Measurements from ENCODE around the gene ZNF441. TPM values are rescaled to one million over a fixed set of nuclear protein-coding genes. Genes with fewer than 3 reads are reported as not detected.

Gene ZNF441
- total RNA-seq, 1 experiment from 2014 or later, result 0.85 TPM

DNA sequence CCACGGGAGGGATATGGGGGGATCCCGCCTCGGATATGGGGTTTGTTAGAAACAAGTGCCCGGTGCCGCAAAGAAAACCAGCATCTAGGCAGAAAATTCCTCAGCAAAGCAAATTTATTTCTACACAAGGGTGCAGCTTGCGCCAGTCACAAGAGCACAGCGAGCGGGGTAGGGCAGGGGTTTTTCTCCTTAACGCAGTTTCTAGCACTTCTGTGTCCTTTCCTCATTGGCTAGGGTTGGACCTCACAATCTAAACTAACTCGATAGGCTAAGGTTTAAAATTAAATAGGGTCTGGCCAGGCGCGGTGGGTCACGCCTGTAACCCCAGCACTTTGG is 47.9 kb downstream of the ZNF441 start:
- Histone ChIP-seq H4K8ac (replicated peaks; ENCODE audit: insufficient read length, low read depth, low read length) (no peak overlapping the region), H2AFZ (ENCODE audit: low read length) (no peak overlapping the region), H2BK12ac (ENCODE audit: insufficient read length, low read depth, low read length) (no peak overlapping the region), H4K20me1 (ENCODE audit: control insufficient read depth, insufficient read depth, insufficient read length) (no peaks in the 10 kb centered on the region), H2AK5ac (ENCODE audit: insufficient read length, low read length) (no peak overlapping the region), H2BK5ac (ENCODE audit: insufficient read length, low read length) (no peak overlapping the region), H3K4ac (ENCODE audit: low read depth, low read length) (no peak overlapping the region), H4K5ac (ENCODE audit: insufficient read length, low read depth, low read length) (no peak overlapping the region), H2BK15ac (ENCODE audit: low read depth, low read length) (no peak overlapping the region), H3K4me2 (ENCODE audit: insufficient read depth, insufficient read length, low read length) (peak overlapping the region; percentile 46), H3K79me2 (ENCODE audit: insufficient read depth, low read length) (no peaks in the 10 kb centered on the region), H2BK120ac (ENCODE audit: low read depth, low read length, poor library complexity, severe bottlenecking) (no peak overlapping the region), H4K91ac (ENCODE audit: insufficient read length, low read depth, low read length) (no peak overlapping the region), H3K23me2 (ENCODE audit: insufficient read length, low read depth, low read length, poor library complexity, severe bottlenecking) (peaks cover 4% of the 10 kb centered on the region), H3K56ac (ENCODE audit: insufficient read length, low read depth, low read length) (no peak overlapping the region), H3K18ac (ENCODE audit: insufficient read length, low read depth, low read length) (no peak overlapping the region), H3K79me1 (ENCODE audit: insufficient read depth, low read depth, low read length, poor library complexity, severe bottlenecking) (no peaks in the 10 kb centered on the region), H2BK20ac (ENCODE audit: low read depth, low read length, poor library complexity, severe bottlenecking) (no peak overlapping the region), H3K14ac (ENCODE audit: insufficient read depth, low read length) (no peak overlapping the region), H3T11ph (ENCODE audit: low read length) (no peak overlapping the region), H3K27me3 (ENCODE audit: insufficient read depth, low read length) (peaks cover 8% of the 10 kb centered on the region; the same call in 1 of the 2 replicates), H3K4me1 (ENCODE audit: insufficient read depth, low read length) (no peaks in the 10 kb centered on the region), H3K23ac (ENCODE audit: insufficient read length, low read depth, low read length) (no peak overlapping the region), H3K9me3 (ENCODE audit: control insufficient read depth, low read depth, low read length) (no peaks in the 10 kb centered on the region), H3K9ac (ENCODE audit: extremely low read depth, insufficient read length, low read length) (peak overlapping the region; percentile 68), H3K27ac (ENCODE audit: insufficient read length, low read depth, low read length) (no peak overlapping the region)
- Mint-ChIP-seq H3K4me3 (peak overlapping the region; percentile 70 to 94), H3K27ac (no peak overlapping the region), H3K4me1 (peaks cover 5 to 9% of the 10 kb centered on the region in 2 experiments), H3K27me3 (ENCODE audit: low read depth) (peaks cover 72% of the 10 kb centered on the region), H3K9me3 (peaks cover 4% of the 10 kb centered on the region in 2 experiments; a peak in 3 of 5 replicates), H3K36me3 (ENCODE audit: insufficient read depth in 1 of 3, low read depth in 3 of 3) (peaks cover 0 to 9% (median 4%) of the 10 kb centered on the region in 3 experiments; a peak in 3 of 7 replicates)
- peak; percentile 24 for DNase-seq
- TF ChIP-seq, protein P1, sequence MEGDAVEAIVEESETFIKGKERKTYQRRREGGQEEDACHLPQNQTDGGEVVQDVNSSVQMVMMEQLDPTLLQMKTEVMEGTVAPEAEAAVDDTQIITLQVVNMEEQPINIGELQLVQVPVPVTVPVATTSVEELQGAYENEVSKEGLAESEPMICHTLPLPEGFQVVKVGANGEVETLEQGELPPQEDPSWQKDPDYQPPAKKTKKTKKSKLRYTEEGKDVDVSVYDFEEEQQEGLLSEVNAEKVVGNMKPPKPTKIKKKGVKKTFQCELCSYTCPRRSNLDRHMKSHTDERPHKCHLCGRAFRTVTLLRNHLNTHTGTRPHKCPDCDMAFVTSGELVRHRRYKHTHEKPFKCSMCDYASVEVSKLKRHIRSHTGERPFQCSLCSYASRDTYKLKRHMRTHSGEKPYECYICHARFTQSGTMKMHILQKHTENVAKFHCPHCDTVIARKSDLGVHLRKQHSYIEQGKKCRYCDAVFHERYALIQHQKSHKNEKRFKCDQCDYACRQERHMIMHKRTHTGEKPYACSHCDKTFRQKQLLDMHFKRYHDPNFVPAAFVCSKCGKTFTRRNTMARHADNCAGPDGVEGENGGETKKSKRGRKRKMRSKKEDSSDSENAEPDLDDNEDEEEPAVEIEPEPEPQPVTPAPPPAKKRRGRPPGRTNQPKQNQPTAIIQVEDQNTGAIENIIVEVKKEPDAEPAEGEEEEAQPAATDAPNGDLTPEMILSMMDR (conservative IDR thresholded peaks at IDR 0.05), result no peak
- no CpG with 5 or more reads among the region's 13 CpGs for whole genome bisulfite sequencing (ENCODE audit: extremely low coverage, insufficient read length, low lambda C conversion rate)
